ENCODE measurements around the gene RMC1. TPM values are rescaled to one million over a fixed set of nuclear protein-coding genes. Genes with fewer than 3 reads are reported as not detected.

The RMC1 gene
- total and polyA plus RNA-seq, 2 donors, result 22.5 to 67.6 TPM

- Histone ChIP-seq H3K9me3 (ENCODE audit: control insufficient read depth in 2 of 2, insufficient read depth in 1 of 2, low read length in 1 of 2) (no peaks in the 10 kb centered on the region), H3K4me3 (ENCODE audit: low read length in 2 of 2) (no peak overlapping the region), H3K27ac (ENCODE audit: low read depth in 1 of 2, low read length in 1 of 2) (no peak overlapping the region), H3K4me1 (ENCODE audit: control insufficient read depth in 2 of 2, insufficient read depth in 2 of 2, low read length in 2 of 2) (no peaks in the 10 kb centered on the region), H3K27me3 (ENCODE audit: control insufficient read depth in 2 of 2, insufficient read depth in 1 of 2, low read length in 1 of 2) (no peaks in the 10 kb centered on the region), H3K36me3 (ENCODE audit: control insufficient read depth in 2 of 2, insufficient read depth in 2 of 2, low read length in 1 of 2) (peaks cover 88 to 98% of the 10 kb centered on the region in 2 donors)
- 97% methylated on average over 16 of the region's 16 CpGs for WGBS
- no peak for DNase-seq (ENCODE audit: low read depth in 6 of 9, low spot score in 9 of 9)
Observed at GRCh38 chr18:23534276-23534675, 31.0 kb downstream of the RMC1 start.

GRCh38 chr18:23536204-23536603 lies 32.9 kb downstream of the RMC1 start:
- Histone ChIP-seq H3K4me1 (ENCODE audit: control insufficient read depth in 2 of 2, insufficient read depth in 2 of 2, low read length in 2 of 2) (peaks cover 6 to 16% of the 10 kb centered on the region in 2 donors), H3K27ac (ENCODE audit: low read depth in 1 of 2, low read length in 1 of 2) (no peak overlapping the region), H3K36me3 (ENCODE audit: control insufficient read depth in 2 of 2, insufficient read depth in 2 of 2, low read length in 1 of 2) (peaks cover 78 to 90% of the 10 kb centered on the region in 2 donors), H3K4me3 (ENCODE audit: low read length in 2 of 2) (no peak overlapping the region), H3K9me3 (ENCODE audit: control insufficient read depth in 2 of 2, insufficient read depth in 1 of 2, low read length in 1 of 2) (no peaks in the 10 kb centered on the region), H3K27me3 (ENCODE audit: control insufficient read depth in 2 of 2, insufficient read depth in 1 of 2, low read length in 1 of 2) (no peaks in the 10 kb centered on the region)
- no peak for DNase-seq (ENCODE audit: low read depth in 6 of 9, low spot score in 9 of 9)
- WGBS, result 97% methylated on average over 5 of the region's 5 CpGs

GRCh38 chr18:23537274-23537673 lies 34.0 kb downstream of the RMC1 start:
- Histone ChIP-seq H3K4me1 (ENCODE audit: control insufficient read depth in 2 of 2, insufficient read depth in 2 of 2, low read length in 2 of 2) (peaks cover 9 to 27% of the 10 kb centered on the region in 2 donors), H3K27me3 (ENCODE audit: control insufficient read depth in 2 of 2, insufficient read depth in 1 of 2, low read length in 1 of 2) (no peaks in the 10 kb centered on the region), H3K27ac (ENCODE audit: low read depth in 1 of 2, low read length in 1 of 2) (no peak overlapping the region), H3K4me3 (ENCODE audit: low read length in 2 of 2) (no peak overlapping the region), H3K9me3 (ENCODE audit: control insufficient read depth in 2 of 2, insufficient read depth in 1 of 2, low read length in 1 of 2) (no peaks in the 10 kb centered on the region), H3K36me3 (ENCODE audit: control insufficient read depth in 2 of 2, insufficient read depth in 2 of 2, low read length in 1 of 2) (peaks cover 73 to 82% of the 10 kb centered on the region in 2 donors)
- WGBS, result 98% methylated on average over 7 of the region's 7 CpGs
- no peak for DNase-seq (ENCODE audit: low read depth in 6 of 9, low spot score in 9 of 9)

GRCh38 chr18:23538001-23538400 lies 34.7 kb downstream of the RMC1 start:
- Histone ChIP-seq H3K27ac (ENCODE audit: low read depth in 1 of 2, low read length in 1 of 2) (no peak overlapping the region), H3K36me3 (ENCODE audit: control insufficient read depth in 2 of 2, insufficient read depth in 2 of 2, low read length in 1 of 2) (peaks cover 74 to 81% of the 10 kb centered on the region in 2 donors), H3K9me3 (ENCODE audit: control insufficient read depth in 2 of 2, insufficient read depth in 1 of 2, low read length in 1 of 2) (no peaks in the 10 kb centered on the region), H3K4me1 (ENCODE audit: control insufficient read depth in 2 of 2, insufficient read depth in 2 of 2, low read length in 2 of 2) (peaks cover 10 to 34% of the 10 kb centered on the region in 2 donors), H3K27me3 (ENCODE audit: control insufficient read depth in 2 of 2, insufficient read depth in 1 of 2, low read length in 1 of 2) (no peaks in the 10 kb centered on the region), H3K4me3 (ENCODE audit: low read length in 2 of 2) (no peak overlapping the region)
- DNase-seq (ENCODE audit: low read depth in 6 of 9, low spot score in 9 of 9), result no peak
- WGBS, result 97% methylated on average over 9 of the region's 9 CpGs

GRCh38 chr18:23538870-23539269 lies 35.6 kb downstream of the RMC1 start:
- DNase-seq (ENCODE audit: low read depth in 6 of 9, low spot score in 9 of 9), result no peak
- peaks cover 10 to 34% of the 10 kb centered on the region in 2 donors for H3K4me1 ChIP-seq (ENCODE audit: control insufficient read depth in 2 of 2, insufficient read depth in 2 of 2, low read length in 2 of 2)
- no peaks in the 10 kb centered on the region for H3K27me3 ChIP-seq (ENCODE audit: control insufficient read depth in 2 of 2, insufficient read depth in 1 of 2, low read length in 1 of 2)
- no peak overlapping the region for H3K4me3 ChIP-seq (ENCODE audit: low read length in 2 of 2)
- H3K9me3 ChIP-seq (ENCODE audit: control insufficient read depth in 2 of 2, insufficient read depth in 1 of 2, low read length in 1 of 2), result no peaks in the 10 kb centered on the region
- H3K36me3 ChIP-seq (ENCODE audit: control insufficient read depth in 2 of 2, insufficient read depth in 2 of 2, low read length in 1 of 2), result peaks cover 72 to 81% of the 10 kb centered on the region in 2 donors
- H3K27ac ChIP-seq (ENCODE audit: low read depth in 1 of 2, low read length in 1 of 2), result no peak overlapping the region
- 94% methylated on average over 6 of the region's 6 CpGs for WGBS

- peaks cover 72 to 82% of the 10 kb centered on the region in 2 donors for H3K36me3 ChIP-seq (ENCODE audit: control insufficient read depth in 2 of 2, insufficient read depth in 2 of 2, low read length in 1 of 2)
- H3K4me1 ChIP-seq (ENCODE audit: control insufficient read depth in 2 of 2, insufficient read depth in 2 of 2, low read length in 2 of 2), result peaks cover 10 to 34% of the 10 kb centered on the region in 2 donors
- H3K4me3 ChIP-seq (ENCODE audit: low read length in 2 of 2), result no peak overlapping the region
- no peaks in the 10 kb centered on the region for H3K9me3 ChIP-seq (ENCODE audit: control insufficient read depth in 2 of 2, insufficient read depth in 1 of 2, low read length in 1 of 2)
- H3K27me3 ChIP-seq (ENCODE audit: control insufficient read depth in 2 of 2, insufficient read depth in 1 of 2, low read length in 1 of 2), result no peaks in the 10 kb centered on the region
- DNase-seq (ENCODE audit: low read depth in 6 of 9, low spot score in 9 of 9), result no peak
- H3K27ac ChIP-seq (ENCODE audit: low read depth in 1 of 2, low read length in 1 of 2), result no peak overlapping the region
- WGBS, result 76% methylated on average over 9 of the region's 9 CpGs
Observed at GRCh38 chr18:23539296-23539695, 36.0 kb downstream of the RMC1 start.

- peak in 1 of 9 donors; percentile 31 for DNase-seq (ENCODE audit: low read depth in 6 of 9, low spot score in 9 of 9)
- H3K27ac ChIP-seq (ENCODE audit: low read depth in 1 of 2, low read length in 1 of 2), result peak overlapping the region in 1 of 2 donors; percentile 20
- H3K27me3 ChIP-seq (ENCODE audit: control insufficient read depth in 2 of 2, insufficient read depth in 1 of 2, low read length in 1 of 2), result no peaks in the 10 kb centered on the region
- 53% methylated on average over 9 of the region's 9 CpGs for WGBS
- H3K9me3 ChIP-seq (ENCODE audit: control insufficient read depth in 2 of 2, insufficient read depth in 1 of 2, low read length in 1 of 2), result no peaks in the 10 kb centered on the region
- peaks cover 67 to 80% of the 10 kb centered on the region in 2 donors for H3K36me3 ChIP-seq (ENCODE audit: control insufficient read depth in 2 of 2, insufficient read depth in 2 of 2, low read length in 1 of 2)
- H3K4me3 ChIP-seq (ENCODE audit: low read length in 2 of 2), result no peak overlapping the region
- peaks cover 10 to 34% of the 10 kb centered on the region in 2 donors for H3K4me1 ChIP-seq (ENCODE audit: control insufficient read depth in 2 of 2, insufficient read depth in 2 of 2, low read length in 2 of 2)
Observed at GRCh38 chr18:23539911-23540525, 36.7 kb downstream of the RMC1 start.

- Histone ChIP-seq H3K4me3 (ENCODE audit: low read length in 2 of 2) (no peak overlapping the region), H3K27ac (ENCODE audit: low read depth in 1 of 2, low read length in 1 of 2) (peak overlapping the region in 1 of 2 donors; percentile 20), H3K36me3 (ENCODE audit: control insufficient read depth in 2 of 2, insufficient read depth in 2 of 2, low read length in 1 of 2) (peaks cover 58 to 77% of the 10 kb centered on the region in 2 donors), H3K4me1 (ENCODE audit: control insufficient read depth in 2 of 2, insufficient read depth in 2 of 2, low read length in 2 of 2) (peaks cover 10 to 34% of the 10 kb centered on the region in 2 donors), H3K27me3 (ENCODE audit: control insufficient read depth in 2 of 2, insufficient read depth in 1 of 2, low read length in 1 of 2) (no peaks in the 10 kb centered on the region), H3K9me3 (ENCODE audit: control insufficient read depth in 2 of 2, insufficient read depth in 1 of 2, low read length in 1 of 2) (no peaks in the 10 kb centered on the region)
- DNase-seq (ENCODE audit: low read depth in 6 of 9, low spot score in 9 of 9), result peak in 6 of 9 donors; percentile 15 to 73 (median 37)
- 9% methylated on average over 5 of the region's 5 CpGs for WGBS
Observed at GRCh38 chr18:23540867-23541266, 37.6 kb downstream of the RMC1 start.

- peaks cover 10 to 34% of the 10 kb centered on the region in 2 donors for H3K4me1 ChIP-seq (ENCODE audit: control insufficient read depth in 2 of 2, insufficient read depth in 2 of 2, low read length in 2 of 2)
- no peaks in the 10 kb centered on the region for H3K9me3 ChIP-seq (ENCODE audit: control insufficient read depth in 2 of 2, insufficient read depth in 1 of 2, low read length in 1 of 2)
- no peak overlapping the region for H3K4me3 ChIP-seq (ENCODE audit: low read length in 2 of 2)
- 82% methylated on average over 9 of the region's 9 CpGs for WGBS
- peak in 1 of 9 donors; percentile 29 for DNase-seq (ENCODE audit: low read depth in 6 of 9, low spot score in 9 of 9)
- peak overlapping the region in 1 of 2 donors; percentile 20 for H3K27ac ChIP-seq (ENCODE audit: low read depth in 1 of 2, low read length in 1 of 2)
- H3K36me3 ChIP-seq (ENCODE audit: control insufficient read depth in 2 of 2, insufficient read depth in 2 of 2, low read length in 1 of 2), result peaks cover 52 to 75% of the 10 kb centered on the region in 2 donors
- no peaks in the 10 kb centered on the region for H3K27me3 ChIP-seq (ENCODE audit: control insufficient read depth in 2 of 2, insufficient read depth in 1 of 2, low read length in 1 of 2)
Observed at GRCh38 chr18:23541349-23542093, 38.2 kb downstream of the RMC1 start.
